ENCODE results near the gene TBC1D16. TPM values are rescaled to one million over a fixed set of nuclear protein-coding genes. Genes with fewer than 3 reads are reported as not detected.

Gene TBC1D16
- total RNA-seq, 4 donors from 2014 or later: 9.1 to 28.0 (median 22.3) TPM

- no peak overlapping the region for H3K4me3 ChIP-seq (ENCODE audit: low read depth, poor library complexity, severe bottlenecking)
- no peak for TF ChIP-seq POLR2A (IDR thresholded peaks at IDR 0.05)
- no peak for TF ChIP-seq CTCF (IDR thresholded peaks at IDR 0.05)
- DNase-seq (ENCODE audit: low spot score in 2 of 2): peak in 1 of 2 donors; percentile 83
- intact Hi-C loops (cut with DNase I; ENCODE audit: low total_unique reads): no loop called here
- 77 to 82% methylated on average over 26 to 29 of the region's 31 CpGs for WGBS, 2 donors
Observed at GRCh38 chr17:79947351-79948031, 88.2 kb downstream of the TBC1D16 start.

GRCh38 chr17:79946352-79947231 is 89.1 kb downstream of the TBC1D16 start:
- intact Hi-C loops (cut with DNase I; ENCODE audit: low total_unique reads): no loop called here
- H3K4me3 ChIP-seq (ENCODE audit: low read depth, poor library complexity, severe bottlenecking): no peak overlapping the region
- 90 to 95% methylated on average over 23 to 25 of the region's 25 CpGs for WGBS, 2 donors
- TF ChIP-seq CTCF (IDR thresholded peaks at IDR 0.05) (no peak), POLR2A (IDR thresholded peaks at IDR 0.05) (no peak)
- DNase-seq (ENCODE audit: low spot score in 2 of 2): peak in 1 of 2 donors; percentile 76

GRCh38 chr17:79945591-79946255 is 89.9 kb downstream of the TBC1D16 start:
- peak in 1 of 2 donors; percentile 75 for DNase-seq (ENCODE audit: low spot score in 2 of 2)
- 93% methylated on average over 22 to 23 of the region's 25 CpGs for WGBS, 2 donors
- H3K4me3 ChIP-seq (ENCODE audit: low read depth, poor library complexity, severe bottlenecking): no peak overlapping the region

GRCh38 chr17:79944821-79945391 is 90.8 kb downstream of the TBC1D16 start:
- intact Hi-C loops (cut with DNase I; ENCODE audit: low total_unique reads): no loop called here
- H3K4me3 ChIP-seq (ENCODE audit: low read depth, poor library complexity, severe bottlenecking): no peak overlapping the region
- DNase-seq (ENCODE audit: low spot score in 2 of 2): peak in 1 of 2 donors; percentile 84
- no peak for TF ChIP-seq CTCF (IDR thresholded peaks at IDR 0.05)
- no peak for TF ChIP-seq POLR2A (IDR thresholded peaks at IDR 0.05)
- WGBS, 2 donors: 89 to 95% methylated on average over 25 to 31 of the region's 31 CpGs

More at GRCh38 chr17:79945591-79946255, 89.9 kb downstream of the TBC1D16 start:
- no peak for TF ChIP-seq CTCF (IDR thresholded peaks at IDR 0.05)
- TF ChIP-seq POLR2A (IDR thresholded peaks at IDR 0.05): no peak
- intact Hi-C loops (cut with DNase I; ENCODE audit: low total_unique reads): no loop called here

GRCh38 chr17:79944251-79944812 is 91.3 kb downstream of the TBC1D16 start:
- intact Hi-C loops (cut with DNase I; ENCODE audit: low total_unique reads): no loop called here
- H3K4me3 ChIP-seq (ENCODE audit: low read depth, poor library complexity, severe bottlenecking): no peak overlapping the region
- 94% methylated on average over 19 to 23 of the region's 23 CpGs for WGBS, 2 donors
- peak in 1 of 2 donors; percentile 70 for DNase-seq (ENCODE audit: low spot score in 2 of 2)
- no peak for TF ChIP-seq CTCF (IDR thresholded peaks at IDR 0.05)
- no peak for TF ChIP-seq POLR2A (IDR thresholded peaks at IDR 0.05)

All from lower leg skin (tissue), 4 donors.